HepG2 (cell line): ENCODE results near the gene ATP6V0D1. TPM values are rescaled to one million over a fixed set of nuclear protein-coding genes. Genes with fewer than 3 reads are reported as not detected.

Source experiments
- CHCHD3 ChIP-seq: sonication (generic); formaldehyde crosslinking; IDR thresholded peaks from 2 replicates; pipeline ENCODE4 v1.8.0; 2022; ENCODE audit warnings: mild to moderate bottlenecking, missing genetic modification reagents, moderate library complexity
- FIP1L1 ChIP-seq: fragments of 200-400 bp; formaldehyde crosslinking; IDR thresholded peaks from 2 replicates; pipeline ENCODE4 v1.6.1; 2018; ENCODE audit warnings: low read depth, mild to moderate bottlenecking, low read length, moderate library complexity, borderline replicate concordance; ENCODE audit not compliant: insufficient read depth
- JUND ChIP-seq: sonication (generic); formaldehyde crosslinking; IDR thresholded peaks from 2 replicates; pipeline ENCODE4 v1.8.0; 2022; ENCODE audit warnings: mild to moderate bottlenecking, missing genetic modification reagents
- KDM6A ChIP-seq: IDR thresholded peaks from 2 replicates; pipeline ENCODE4 v1.6.1; 2016; ENCODE audit warnings: low read depth
- MIER2 ChIP-seq: IDR thresholded peaks from 2 replicates; pipeline ENCODE4 v1.6.1; 2016; ENCODE audit warnings: missing biosample characterization, missing genetic modification reagents
- NCOR1 ChIP-seq: fragments of 200-600 bp; sonication (generic); IDR thresholded peaks from 2 replicates; pipeline ENCODE4 v1.7.0; 2017; ENCODE audit warnings: antibody characterized with exemption, low read length, borderline replicate concordance
- NFATC3 ChIP-seq: sonication (generic); formaldehyde crosslinking; IDR thresholded peaks from 2 replicates; pipeline ENCODE4 v1.5.1; 2020; ENCODE audit warnings: mild to moderate bottlenecking, missing genetic modification reagents
- NFIB ChIP-seq: sonication (generic); formaldehyde crosslinking; IDR thresholded peaks from 2 replicates; pipeline ENCODE4 v1.9.0; 2021; ENCODE audit warnings: missing genetic modification reagents, mild to moderate bottlenecking, borderline replicate concordance
- SNRNP70 ChIP-seq: fragments of 200-400 bp; formaldehyde crosslinking; IDR thresholded peaks from 2 replicates; pipeline ENCODE4 v1.6.1; 2017; ENCODE audit warnings: mild to moderate bottlenecking, low read depth, low read length, moderate library complexity
- TBX3 ChIP-seq: fragments of 450-650 bp; IDR thresholded peaks from 2 replicates; pipeline ENCODE4 v1.6.1; 2017; ENCODE audit warnings: antibody characterized with exemption, mild to moderate bottlenecking, inconsistent platforms, borderline replicate concordance
- ZNF180 ChIP-seq: sonication (generic); formaldehyde crosslinking; IDR thresholded peaks from 2 replicates; pipeline ENCODE4 v1.4.0; 2020; ENCODE audit warnings: low read depth, missing genetic modification reagents, borderline replicate concordance
- ZNF24 ChIP-seq: fragments of 450-650 bp; IDR thresholded peaks from 2 replicates; pipeline ENCODE4 v1.6.1; 2017; ENCODE audit warnings: antibody characterized with exemption, mild to moderate bottlenecking
- ZNF253 ChIP-seq: sonication (generic); formaldehyde crosslinking; IDR thresholded peaks from 2 replicates; pipeline ENCODE4 v1.8.0; 2022; ENCODE audit warnings: mild to moderate bottlenecking, missing genetic modification reagents, borderline replicate concordance
- ZNF30 ChIP-seq: sonication (generic); formaldehyde crosslinking; IDR thresholded peaks from 2 replicates; pipeline ENCODE4 v1.5.0; 2020; ENCODE audit warnings: mild to moderate bottlenecking, missing genetic modification reagents
- ZNF496 ChIP-seq: sonication (generic); formaldehyde crosslinking; IDR thresholded peaks from 2 replicates; pipeline ENCODE4 v1.8.1; 2023; ENCODE audit warnings: mild to moderate bottlenecking, moderate library complexity, missing genetic modification reagents; ENCODE audit not compliant: insufficient replicate concordance
- ZNF7 ChIP-seq: IDR thresholded peaks from 2 replicates; pipeline ENCODE4 v1.6.1; 2016; ENCODE audit warnings: missing biosample characterization, missing genetic modification reagents
- polyA plus RNA-seq, 8 experiments: library from polyadenylated mRNA; depleted of rRNA in 3 of 8; stranded (reverse) in 7 of 8; unstranded in 1 of 8; fragments of >200 nt; fragmentation: Illumina TruSeq in 4 of 8; extraction: Trizol in 4 of 8; gene quantifications; 2 replicates each; pipeline versions ENCODE4 v1.2.1 to v1.2.3, GENCODE V29; 2011 to 2016; ENCODE audit warnings: low read depth in 4 of 8, missing spikeins in 1 of 8, mixed read lengths in 1 of 8; ENCODE audit not compliant: insufficient read depth in 1 of 8
- total RNA-seq, 5 experiments: library from RNA; depleted of rRNA; stranded (reverse); fragments of >200 nt; fragmentation: Illumina TruSeq; extraction: Trizol; gene quantifications; 2 replicates each; pipeline ENCODE4 v1.2.3, GENCODE V29; 2016; ENCODE audit warnings: low read depth in 1 of 5
- TF ChIP-seq, protein P1 (sequence below): sonication (generic); formaldehyde crosslinking; IDR thresholded peaks from 2 replicates; pipeline ENCODE4 v1.4.0; 2020; ENCODE audit warnings: missing genetic modification reagents, low read depth, mild to moderate bottlenecking, borderline replicate concordance
- TF ChIP-seq, protein P2 (sequence below): sonication (generic); formaldehyde crosslinking; IDR thresholded peaks from 2 replicates; pipeline ENCODE4 v1.8.1; 2023; ENCODE audit warnings: mild to moderate bottlenecking, missing genetic modification reagents
- TF ChIP-seq, protein P3 (sequence below): sonication (generic); formaldehyde crosslinking; IDR thresholded peaks from 2 replicates; pipeline ENCODE4 v1.4.0; 2020; ENCODE audit warnings: missing genetic modification reagents
- TF ChIP-seq, protein P4 (sequence below): sonication (generic); formaldehyde crosslinking; IDR thresholded peaks from 2 replicates; pipeline ENCODE4 v1.8.0; 2022; ENCODE audit warnings: low read depth, missing genetic modification reagents
- TF ChIP-seq, protein P5 (sequence below): sonication (generic); IDR thresholded peaks from 2 replicates; pipeline ENCODE4 v1.6.1; 2016; ENCODE audit warnings: low read depth, borderline replicate concordance
- TF ChIP-seq, protein P6 (sequence below): sonication (generic); formaldehyde crosslinking; IDR thresholded peaks from 2 replicates; pipeline ENCODE4 v1.9.0; 2021; ENCODE audit warnings: missing genetic modification reagents, borderline replicate concordance

ATP6V0D1 gene
- total and polyA plus RNA-seq, 2 of the 13 experiments (the other 11 are each of a cell fraction or from before 2014, with no cell fraction given), result 51.1 to 61.3 TPM

DNA sequence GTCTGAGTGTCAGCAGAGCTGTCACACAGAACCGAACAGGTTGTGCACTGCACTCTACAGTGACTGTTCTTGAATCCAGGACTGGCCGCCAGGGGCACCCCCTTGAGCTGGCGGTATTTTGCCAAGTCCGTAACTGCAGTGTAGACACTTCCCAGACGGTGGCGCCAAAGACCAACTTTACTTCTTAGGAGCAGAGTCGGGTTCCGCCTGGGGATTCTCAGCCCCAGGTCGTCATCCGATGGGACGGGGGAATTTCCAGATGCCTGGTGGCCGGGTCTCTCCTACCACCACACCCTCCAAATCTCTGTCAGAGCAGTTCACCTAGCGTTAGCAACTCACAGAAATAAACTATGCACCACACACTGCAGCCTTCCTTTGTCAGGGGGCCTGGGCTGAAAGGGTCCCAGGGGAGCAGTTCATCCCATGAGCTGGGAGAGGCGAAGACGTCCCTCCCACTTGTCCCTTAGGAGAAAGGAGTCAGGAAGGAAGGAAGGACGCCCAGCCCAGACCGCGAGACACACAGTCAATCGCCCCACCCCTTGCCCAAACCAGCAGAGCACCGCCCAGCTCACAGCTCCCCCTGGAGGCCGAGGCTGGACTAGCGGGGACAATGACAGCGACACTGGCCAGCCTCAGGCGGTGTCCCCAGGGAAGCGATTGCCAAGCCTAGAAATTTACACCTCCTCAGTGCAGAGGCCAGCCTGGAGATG, 40.3 kb upstream of the ATP6V0D1 start (continued):
- TF ChIP-seq, protein P1, sequence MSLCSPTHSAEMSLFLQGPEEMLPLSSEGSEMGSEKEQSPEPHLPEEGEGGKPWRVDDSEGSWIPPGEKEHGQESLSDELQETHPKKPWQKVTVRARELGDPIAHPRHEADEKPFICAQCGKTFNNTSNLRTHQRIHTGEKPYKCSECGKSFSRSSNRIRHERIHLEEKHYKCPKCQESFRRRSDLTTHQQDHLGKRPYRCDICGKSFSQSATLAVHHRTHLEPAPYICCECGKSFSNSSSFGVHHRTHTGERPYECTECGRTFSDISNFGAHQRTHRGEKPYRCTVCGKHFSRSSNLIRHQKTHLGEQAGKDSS, result peak; percentile 62; the same call in 1 of the 2 replicates
- TF ChIP-seq CHCHD3 (CRISPR knock-in tag) (no peak), NCOR1 (no peak), ZNF7 (CRISPR knock-in tag) (no peak), FIP1L1 (no peak), ZNF253 (CRISPR knock-in tag) (no peak), ZNF496 (CRISPR knock-in tag) (no peak), KDM6A (CRISPR knock-in tag) (no peak), NFATC3 (CRISPR knock-in tag) (no peak), SNRNP70 (no peak), MIER2 (CRISPR knock-in tag) (peak; percentile 70), TBX3 (no peak), ZNF24 (0 out of 2 replicates have a peak, but pooled peaks have one; percentile 14), ZNF30 (no peak; the same call in 1 of the 2 replicates), NFIB (CRISPR knock-in tag) (no peak), JUND (CRISPR knock-in tag) (no peak), ZNF180 (CRISPR knock-in tag) (no peak)
- TF ChIP-seq, protein P2, sequence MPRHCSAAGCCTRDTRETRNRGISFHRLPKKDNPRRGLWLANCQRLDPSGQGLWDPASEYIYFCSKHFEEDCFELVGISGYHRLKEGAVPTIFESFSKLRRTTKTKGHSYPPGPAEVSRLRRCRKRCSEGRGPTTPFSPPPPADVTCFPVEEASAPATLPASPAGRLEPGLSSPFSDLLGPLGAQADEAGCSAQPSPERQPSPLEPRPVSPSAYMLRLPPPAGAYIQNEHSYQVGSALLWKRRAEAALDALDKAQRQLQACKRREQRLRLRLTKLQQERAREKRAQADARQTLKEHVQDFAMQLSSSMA, result peak; percentile 91
- TF ChIP-seq, protein P3, sequence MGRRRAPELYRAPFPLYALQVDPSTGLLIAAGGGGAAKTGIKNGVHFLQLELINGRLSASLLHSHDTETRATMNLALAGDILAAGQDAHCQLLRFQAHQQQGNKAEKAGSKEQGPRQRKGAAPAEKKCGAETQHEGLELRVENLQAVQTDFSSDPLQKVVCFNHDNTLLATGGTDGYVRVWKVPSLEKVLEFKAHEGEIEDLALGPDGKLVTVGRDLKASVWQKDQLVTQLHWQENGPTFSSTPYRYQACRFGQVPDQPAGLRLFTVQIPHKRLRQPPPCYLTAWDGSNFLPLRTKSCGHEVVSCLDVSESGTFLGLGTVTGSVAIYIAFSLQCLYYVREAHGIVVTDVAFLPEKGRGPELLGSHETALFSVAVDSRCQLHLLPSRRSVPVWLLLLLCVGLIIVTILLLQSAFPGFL (CRISPR knock-in tag), result no peak
- TF ChIP-seq, protein P4, sequence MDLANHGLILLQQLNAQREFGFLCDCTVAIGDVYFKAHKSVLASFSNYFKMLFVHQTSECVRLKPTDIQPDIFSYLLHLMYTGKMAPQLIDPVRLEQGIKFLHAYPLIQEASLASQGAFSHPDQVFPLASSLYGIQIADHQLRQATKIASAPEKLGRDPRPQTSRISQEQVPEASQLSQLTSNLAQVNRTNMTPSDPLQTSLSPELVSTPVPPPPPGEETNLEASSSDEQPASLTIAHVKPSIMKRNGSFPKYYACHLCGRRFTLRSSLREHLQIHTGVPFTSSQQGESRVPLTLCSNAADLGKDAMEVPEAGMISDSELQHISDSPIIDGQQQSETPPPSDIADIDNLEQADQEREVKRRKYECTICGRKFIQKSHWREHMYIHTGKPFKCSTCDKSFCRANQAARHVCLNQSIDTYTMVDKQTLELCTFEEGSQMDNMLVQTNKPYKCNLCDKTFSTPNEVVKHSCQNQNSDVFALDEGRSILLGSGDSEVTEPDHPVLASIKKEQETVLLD (CRISPR knock-in tag), result no peak
- TF ChIP-seq, protein P5, sequence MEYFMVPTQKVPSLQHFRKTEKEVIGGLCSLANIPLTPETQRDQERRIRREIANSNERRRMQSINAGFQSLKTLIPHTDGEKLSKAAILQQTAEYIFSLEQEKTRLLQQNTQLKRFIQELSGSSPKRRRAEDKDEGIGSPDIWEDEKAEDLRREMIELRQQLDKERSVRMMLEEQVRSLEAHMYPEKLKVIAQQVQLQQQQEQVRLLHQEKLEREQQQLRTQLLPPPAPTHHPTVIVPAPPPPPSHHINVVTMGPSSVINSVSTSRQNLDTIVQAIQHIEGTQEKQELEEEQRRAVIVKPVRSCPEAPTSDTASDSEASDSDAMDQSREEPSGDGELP, result peak; percentile 21; the same call in 1 of the 2 replicates
- TF ChIP-seq, protein P6, sequence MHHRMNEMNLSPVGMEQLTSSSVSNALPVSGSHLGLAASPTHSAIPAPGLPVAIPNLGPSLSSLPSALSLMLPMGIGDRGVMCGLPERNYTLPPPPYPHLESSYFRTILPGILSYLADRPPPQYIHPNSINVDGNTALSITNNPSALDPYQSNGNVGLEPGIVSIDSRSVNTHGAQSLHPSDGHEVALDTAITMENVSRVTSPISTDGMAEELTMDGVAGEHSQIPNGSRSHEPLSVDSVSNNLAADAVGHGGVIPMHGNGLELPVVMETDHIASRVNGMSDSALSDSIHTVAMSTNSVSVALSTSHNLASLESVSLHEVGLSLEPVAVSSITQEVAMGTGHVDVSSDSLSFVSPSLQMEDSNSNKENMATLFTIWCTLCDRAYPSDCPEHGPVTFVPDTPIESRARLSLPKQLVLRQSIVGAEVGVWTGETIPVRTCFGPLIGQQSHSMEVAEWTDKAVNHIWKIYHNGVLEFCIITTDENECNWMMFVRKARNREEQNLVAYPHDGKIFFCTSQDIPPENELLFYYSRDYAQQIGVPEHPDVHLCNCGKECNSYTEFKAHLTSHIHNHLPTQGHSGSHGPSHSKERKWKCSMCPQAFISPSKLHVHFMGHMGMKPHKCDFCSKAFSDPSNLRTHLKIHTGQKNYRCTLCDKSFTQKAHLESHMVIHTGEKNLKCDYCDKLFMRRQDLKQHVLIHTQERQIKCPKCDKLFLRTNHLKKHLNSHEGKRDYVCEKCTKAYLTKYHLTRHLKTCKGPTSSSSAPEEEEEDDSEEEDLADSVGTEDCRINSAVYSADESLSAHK, result no peak
